T-helper 1 cell treated with Interleukin-12 subunit alpha and Interleukin-12 subunit beta and Interleukin-4 antibody, amounts not matched to agents 30 ng/mL and 1 ng/mL, for 36 hours (primary cell): Measurements from ENCODE around the gene PLEKHD1. TPM values are rescaled to one million over a fixed set of nuclear protein-coding genes. Genes with fewer than 3 reads are reported as not detected.

Experiments used
- intact Hi-C: fragments of 100-400 bp; cut with micrococcal nuclease; formaldehyde crosslinking; loops from one replicate; pipeline ENCODE4 v1.15.1; 2024
- total RNA-seq: library from RNA; stranded (reverse); gene quantifications from 2 replicates; pipeline ENCODE4 v1.2.3, GENCODE V29; 2022

PLEKHD1 gene
- total RNA-seq: 0.12 and 0.20 TPM in 2 replicates

DNA sequence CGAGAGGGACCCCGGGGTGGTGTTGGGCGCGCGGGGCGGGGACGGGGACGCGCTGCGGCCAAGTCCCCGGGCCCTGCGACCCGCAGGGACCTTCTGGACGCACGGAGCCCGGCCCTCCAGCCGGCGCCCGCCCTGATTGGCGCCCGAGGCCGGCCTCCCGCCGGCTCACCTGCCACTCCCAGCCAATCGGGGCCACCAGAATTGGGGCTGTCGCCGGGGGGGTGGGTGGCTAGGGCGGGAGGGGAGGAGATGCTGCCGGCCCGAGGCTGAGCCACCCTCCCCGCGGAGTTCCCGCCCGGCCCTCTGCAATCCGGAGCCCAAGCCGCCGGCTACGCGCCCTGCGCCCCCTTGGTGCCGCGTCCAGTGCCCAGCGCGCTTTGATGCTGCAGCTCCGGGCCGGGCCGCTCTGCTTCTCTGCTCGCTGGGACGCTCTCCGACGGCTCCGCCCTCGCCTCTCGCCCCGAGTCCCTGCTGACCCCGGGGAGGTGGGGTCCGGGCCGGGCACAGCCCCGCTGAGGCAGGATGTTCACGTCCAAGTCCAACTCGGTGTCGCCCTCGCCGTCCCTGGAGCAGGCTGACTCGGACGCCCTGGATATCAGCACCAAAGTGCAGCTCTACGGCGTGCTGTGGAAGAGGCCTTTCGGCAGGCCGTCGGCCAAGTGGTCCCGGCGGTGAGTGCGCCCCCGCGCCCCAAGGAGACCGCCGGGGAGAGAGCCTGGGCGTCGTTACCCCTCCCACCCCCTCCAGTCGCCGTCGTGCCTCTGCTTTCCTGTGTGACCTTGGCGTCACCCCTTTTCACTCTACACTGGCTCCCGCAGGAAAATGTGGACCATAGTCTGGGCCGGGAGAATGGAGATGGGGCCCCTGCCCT lies at the start of gene PLEKHD1:
Gene PLEKHD1, plus strand, starts transcription at position 285 of the 871 bp plus-strand sequence. Its CDS starts 238 bp downstream, at position 523.
- intact Hi-C loops: no loop called here

DNA sequence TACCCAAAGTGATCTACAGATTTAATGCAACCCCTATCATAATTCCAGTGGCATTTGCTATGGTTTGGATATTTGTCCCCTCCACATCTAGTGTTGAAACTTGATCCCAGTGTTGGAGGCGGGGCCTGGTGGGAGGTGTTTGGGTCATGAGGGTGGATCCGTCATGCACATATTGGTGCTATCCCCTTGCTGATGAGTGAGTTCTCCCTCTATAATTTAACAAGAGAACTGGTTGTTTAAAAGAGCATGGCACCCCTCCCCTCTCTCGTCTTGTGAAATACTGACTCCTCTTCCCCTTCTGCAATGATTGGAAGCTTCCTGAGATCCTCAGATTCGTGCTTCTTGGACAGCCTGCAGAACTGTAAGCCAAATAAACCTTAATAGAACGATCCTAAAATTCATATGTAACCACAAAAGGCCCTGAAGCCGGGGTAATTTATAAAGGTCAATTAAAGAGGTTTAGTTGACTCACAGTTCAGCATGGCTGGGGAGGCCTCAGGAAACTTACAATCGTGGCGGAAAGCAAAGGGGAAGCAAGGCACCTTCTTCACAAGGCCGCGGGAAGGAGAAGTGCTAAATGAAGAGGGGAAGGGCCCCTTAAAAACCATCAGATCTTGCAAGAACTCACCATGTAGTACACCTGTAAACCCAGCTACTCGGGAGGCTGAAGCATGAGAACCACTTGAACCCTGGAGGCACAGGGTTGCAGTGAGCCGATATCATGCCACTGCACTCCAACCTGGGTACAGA lies 44.8 kb upstream of the PLEKHD1 start:
- intact Hi-C loops: no loop called here

DNA sequence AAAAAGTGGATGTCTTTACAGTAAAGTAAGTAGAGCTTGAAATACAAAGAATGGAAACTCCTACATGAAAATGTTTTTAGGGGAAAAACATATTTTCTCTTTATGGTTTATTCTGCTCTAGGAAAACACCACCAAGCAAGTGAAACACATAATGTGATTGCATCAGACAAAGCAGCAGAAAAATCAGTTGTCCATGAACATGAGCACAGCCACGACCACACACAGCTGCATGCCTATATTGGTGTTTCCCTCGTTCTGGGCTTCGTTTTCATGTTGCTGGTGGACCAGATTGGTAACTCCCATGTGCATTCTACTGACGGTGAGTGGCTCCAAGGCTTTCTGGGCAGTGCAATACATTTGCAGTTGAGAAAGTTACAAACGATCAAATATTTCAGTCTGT lies 42.6 kb upstream of the PLEKHD1 start:
- intact Hi-C loops: no loop called here

DNA sequence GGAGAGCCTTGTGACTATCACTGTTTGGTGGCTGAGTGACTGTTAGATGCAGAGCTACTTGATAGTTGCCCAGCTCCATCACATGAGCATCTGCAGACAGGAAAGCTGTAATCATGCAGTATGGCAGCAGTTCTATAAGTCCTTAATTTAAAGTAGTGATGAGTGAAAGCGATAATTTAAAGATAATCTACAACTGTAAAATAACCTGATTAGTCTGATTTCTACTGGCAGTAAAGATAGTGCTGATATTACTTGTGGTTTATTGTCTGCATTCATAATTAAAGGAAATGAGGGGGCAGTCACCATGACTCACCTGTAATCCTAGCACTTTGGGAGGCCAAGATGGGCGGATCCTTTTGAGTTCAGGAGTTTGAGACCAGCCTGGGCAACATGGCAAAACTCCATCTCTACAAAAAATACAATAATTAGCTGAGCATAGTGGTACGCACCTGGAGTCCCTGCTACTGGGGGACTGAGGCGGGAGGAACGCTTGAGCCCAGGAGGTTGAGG lies 41.2 kb upstream of the PLEKHD1 start:
- intact Hi-C loops: no loop called here

DNA sequence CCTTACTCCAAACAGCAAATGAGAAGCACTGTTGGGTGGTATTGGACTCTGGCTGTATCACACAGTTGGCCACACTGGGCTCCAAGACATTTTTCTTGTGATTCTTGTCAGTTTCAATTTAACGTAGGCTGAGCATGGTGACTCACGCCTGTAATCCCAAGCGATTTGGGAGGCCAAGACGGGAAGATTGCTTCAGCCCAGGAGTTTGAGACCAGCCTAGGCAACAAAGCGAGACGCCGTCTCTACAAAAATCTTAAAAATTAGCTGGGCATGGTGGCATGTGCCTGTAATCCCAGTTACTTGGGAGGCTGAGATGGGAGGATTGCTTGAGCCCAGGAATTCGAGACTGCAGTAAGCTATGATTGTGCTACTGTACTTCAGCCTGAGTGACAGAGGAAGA lies 35.3 kb upstream of the PLEKHD1 start:
- intact Hi-C loops: no loop called here

DNA sequence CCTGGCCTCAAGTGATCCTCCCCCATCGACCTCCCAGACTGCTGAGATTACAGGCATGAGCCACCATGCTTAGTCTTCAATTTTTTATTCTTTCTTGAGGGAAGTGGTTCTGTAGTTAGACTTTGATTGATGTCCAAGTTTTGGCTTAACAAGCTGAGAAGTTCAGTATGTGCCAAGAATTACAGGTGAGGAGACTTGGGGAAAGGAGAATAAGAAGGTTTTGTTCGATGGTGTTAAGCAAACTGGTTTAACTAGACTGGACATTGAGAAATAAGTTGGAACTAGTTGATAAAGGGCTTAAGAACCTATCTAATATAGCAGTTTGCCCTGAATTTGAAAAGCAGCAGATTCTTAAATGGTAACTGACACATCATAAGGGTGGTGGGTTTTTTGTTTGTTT lies 32.6 kb upstream of the PLEKHD1 start:
- intact Hi-C loops: no loop called here

DNA sequence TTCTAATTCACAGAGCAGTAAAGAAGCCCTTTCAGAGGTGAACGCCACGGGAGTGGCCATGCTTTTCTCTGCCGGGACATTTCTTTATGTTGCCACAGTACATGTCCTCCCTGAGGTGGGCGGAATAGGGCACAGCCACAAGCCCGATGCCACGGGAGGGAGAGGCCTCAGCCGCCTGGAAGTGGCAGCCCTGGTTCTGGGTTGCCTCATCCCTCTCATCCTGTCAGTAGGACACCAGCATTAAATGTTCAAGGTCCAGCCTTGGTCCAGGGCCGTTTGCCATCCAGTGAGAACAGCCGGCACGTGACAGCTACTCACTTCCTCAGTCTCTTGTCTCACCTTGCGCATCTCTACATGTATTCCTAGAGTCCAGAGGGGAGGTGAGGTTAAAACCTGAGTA lies 26.2 kb upstream of the PLEKHD1 start:
- intact Hi-C loops: no loop called here

DNA sequence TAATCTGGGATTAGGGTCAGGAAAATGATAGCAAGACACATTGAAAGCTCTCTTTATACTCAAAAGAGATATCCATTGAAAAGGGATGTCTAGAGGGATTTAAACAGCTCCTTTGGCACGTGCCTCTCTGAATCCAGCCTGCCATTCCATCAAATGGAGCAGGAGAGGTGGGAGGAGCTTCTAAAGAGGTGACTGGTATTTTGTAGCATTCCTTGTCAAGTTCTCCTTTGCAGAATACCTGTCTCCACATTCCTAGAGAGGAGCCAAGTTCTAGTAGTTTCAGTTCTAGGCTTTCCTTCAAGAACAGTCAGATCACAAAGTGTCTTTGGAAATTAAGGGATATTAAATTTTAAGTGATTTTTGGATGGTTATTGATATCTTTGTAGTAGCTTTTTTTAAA lies 25.4 kb upstream of the PLEKHD1 start:
- intact Hi-C loops: no loop called here

DNA sequence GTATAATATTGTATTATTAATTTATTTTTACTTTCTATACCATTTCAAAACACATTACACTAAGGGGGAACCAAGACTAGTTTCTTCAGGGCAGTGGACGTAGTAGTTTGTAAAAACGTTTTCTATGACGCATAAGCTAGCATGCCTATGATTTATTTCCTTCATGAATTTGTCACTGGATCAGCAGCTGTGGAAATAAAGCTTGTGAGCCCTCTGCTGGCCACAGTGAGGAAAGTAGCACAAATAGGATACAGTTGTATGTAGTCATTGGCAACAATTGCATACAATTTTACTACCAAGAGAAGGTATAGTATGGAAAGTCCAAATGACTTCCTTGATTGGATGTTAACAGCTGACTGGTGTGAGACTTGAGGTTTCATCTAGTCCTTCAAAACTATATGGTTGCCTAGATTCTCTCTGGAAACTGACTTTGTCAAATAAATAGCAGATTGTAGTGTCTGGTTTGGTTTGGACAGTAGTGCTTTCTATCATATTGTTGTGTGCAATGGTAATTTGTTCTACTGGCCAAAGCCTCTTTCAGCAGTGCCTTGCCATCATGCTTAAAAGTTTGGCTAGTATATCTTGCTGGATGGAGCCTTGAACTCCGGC lies 24.3 kb upstream of the PLEKHD1 start:
- intact Hi-C loops: loop anchor here (1.0 kb wide), 6 partner anchors 62 to 597 kb away; partner anchors contain the start of genes ERH and SLC39A9

DNA sequence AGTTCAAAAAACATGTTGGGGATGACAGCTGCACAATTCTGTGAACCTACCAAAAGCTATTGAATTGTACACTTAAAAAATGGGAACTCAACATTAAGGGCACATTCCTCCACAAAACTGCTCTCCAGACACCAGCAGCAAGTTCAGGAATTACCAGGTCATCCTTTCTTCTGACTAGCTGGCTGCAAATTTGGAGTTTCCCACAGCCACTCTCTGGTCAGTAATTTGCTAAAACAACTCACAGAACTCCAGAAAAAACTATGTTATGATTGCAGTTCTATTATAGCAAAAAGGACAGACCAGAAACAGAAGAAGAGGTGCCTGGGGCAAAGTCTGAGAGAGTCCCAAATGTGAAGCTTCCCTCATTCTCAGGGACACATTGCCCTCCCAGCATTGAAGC lies 20.1 kb upstream of the PLEKHD1 start:
- intact Hi-C loops: no loop called here

DNA sequence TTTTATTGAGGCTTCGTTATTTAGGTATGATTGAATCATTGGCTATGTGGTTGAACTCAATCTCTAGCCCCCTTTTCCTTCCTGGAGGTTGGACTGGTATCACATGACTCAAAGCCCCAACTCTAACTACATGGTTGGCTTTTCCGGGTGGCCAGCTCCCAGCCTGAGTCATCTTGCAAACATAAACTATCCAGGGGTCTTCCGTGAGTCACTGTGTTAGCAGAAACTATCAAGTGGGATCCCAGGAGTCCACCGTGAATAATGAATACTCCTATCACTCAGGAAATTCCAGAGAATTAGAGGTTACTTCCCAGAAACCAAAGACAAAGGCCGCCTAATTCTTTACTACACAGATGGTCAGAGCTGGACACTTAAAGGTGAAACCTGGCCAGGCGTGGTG lies 19.7 kb upstream of the PLEKHD1 start:
- intact Hi-C loops: no loop called here

DNA sequence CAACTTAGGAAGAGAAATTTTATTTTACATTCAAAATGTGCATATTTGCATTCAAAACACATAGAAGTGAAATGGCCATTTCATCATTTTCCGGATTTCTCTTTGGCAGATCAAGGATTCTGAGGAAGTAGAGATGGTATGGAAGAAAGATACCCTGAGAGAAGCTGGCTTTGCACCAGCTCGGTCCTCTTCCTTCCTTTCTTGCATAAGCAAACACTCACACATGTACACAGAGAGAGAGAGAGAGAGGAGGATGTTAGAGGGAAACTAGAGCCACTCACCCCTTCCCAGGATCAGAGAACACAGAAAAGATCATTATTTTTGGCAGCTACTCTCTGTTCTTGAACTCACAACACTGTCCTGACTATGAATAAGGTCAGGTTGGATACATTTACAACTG lies 15.6 kb upstream of the PLEKHD1 start:
- intact Hi-C loops: no loop called here

DNA sequence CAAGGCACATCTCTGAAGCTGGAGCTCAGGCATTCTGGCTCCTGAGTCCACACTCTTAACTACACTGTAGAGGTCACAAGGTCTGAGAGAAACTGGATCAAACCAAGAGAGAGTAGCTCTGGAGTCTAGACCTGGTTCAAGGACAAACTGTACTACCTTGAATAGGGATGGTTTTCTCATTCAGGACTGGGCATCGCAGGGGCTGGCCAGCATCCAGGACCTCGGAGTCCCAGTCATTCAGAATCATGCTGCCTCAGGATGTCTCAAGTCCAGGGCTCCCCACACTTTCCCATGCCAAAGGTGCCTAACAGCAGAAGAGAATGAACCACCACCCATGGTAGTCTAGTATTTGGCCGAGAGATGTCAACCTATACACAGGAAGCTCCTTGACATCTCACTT lies 13.1 kb upstream of the PLEKHD1 start:
- intact Hi-C loops: no loop called here

DNA sequence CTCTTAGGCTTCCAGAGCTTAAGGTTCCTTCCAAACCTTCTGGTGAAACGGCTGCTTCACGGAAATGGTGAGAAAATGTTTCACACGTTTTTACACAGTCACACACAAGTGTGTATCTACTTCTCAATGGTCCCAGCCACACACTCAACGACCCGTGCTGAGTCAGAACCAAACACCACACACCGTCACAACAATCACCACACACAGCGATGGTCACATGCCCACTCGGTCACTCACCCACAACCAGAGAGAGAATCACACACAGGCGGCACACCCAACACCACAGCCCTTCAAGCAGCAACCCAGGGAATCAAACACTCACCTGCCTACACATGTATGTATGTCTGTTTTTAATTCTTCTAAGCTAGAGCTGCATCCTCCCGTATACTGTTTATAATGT lies 12.6 kb upstream of the PLEKHD1 start:
- intact Hi-C loops: no loop called here

DNA sequence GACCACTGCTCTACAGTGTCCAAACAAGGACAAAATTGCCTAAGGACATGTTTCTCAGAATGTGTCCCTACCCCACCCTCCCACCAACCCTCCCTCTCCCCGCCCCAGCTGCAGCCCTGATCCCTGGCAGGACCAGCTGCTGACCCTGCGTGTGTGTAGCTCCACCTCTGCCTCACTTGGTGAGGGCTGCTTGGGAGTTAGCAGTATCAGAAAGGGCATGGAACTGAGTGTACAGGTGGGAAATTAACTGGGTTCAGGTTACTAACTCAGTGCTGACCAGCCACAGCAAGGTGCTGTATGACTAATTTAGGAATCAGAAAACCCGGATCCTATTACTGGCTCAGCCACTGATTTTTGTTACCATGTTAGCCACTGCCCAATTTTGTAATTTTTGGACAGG lies 11.3 kb upstream of the PLEKHD1 start:
- intact Hi-C loops: no loop called here

DNA sequence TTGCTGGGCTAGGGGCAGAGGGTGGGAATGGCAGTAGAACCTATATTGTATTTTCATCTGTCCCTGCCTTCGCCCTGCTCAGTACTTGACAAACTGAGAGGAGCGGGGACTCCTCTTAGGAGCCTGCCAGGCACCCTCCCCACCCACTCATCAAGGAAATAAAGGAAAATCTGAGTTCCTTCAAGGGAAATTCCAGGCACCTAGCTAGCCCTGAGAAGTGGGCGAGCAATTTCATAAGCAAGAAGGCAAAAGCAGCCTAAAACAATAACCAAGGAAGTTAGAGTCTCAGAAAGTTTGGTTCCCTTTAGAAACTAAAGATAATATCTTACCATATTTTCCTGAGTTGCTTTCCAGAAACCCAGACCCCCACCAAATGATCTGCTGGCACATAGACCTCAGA lies 10.6 kb upstream of the PLEKHD1 start:
- intact Hi-C loops: no loop called here

DNA sequence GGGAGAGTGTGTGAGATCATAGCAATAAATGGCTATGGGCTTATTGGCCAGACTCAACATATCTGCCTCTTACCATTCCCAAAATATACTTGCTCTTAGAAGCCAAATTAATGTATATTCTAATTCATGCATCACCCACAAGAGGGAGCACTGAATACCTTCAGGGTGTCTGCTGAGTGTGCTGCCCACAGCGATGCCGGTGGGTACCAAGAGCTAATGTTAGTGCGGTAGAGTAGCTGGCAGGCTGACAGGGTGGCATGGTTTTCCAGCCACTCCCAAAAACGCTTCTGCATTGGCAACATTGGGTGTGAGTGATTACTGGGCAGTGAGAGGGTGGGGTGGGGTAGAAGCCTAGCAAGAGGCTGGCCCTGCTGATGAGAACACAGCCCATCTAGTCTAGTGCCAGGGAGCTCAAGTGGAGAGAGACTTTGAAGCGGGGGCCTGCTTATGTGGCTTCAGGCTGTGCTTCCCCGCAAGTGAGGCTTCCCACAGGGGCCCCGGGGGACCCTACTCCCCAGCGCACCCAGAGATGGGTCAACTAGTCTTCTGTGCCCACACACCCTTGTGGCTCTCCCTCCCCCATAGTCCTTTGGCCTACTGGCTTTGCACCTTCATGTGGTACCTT lies 9.2 kb upstream of the PLEKHD1 start:
- intact Hi-C loops: loop anchor here (5.0 kb wide), 1 partner anchor 97 kb away; the partner anchor contains the start of gene CCDC177

DNA sequence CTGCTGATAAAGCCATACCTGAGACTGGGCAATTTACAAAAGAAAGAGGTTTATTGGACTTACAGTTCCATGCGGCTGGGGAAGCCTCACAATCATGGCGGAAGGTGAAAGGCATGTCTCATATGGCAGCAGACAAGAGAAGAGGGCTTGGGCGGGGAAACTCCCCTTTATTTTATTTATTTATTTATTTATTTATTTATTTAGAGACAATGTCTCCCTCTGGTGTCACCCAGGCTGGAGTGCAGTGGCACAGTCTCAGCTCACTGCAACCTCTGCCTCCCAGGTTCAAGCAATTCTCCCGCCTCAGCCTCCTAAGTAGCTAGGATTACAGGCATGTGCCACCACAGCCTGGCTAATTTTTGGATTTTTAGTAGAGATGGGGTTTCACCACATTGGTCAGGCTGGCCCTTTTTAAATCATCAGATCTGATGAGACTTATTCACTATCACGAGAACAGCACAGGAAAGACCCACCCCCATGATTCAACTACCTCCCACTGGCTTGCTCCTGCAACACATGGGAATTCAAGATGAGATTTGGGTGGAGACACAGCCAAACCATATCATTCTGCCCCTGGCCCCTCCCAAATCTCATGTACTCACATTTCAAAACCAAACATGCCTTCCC lies 7.6 kb upstream of the PLEKHD1 start:
- intact Hi-C loops: loop anchor here (5.0 kb wide), 1 partner anchor 95 kb away; the partner anchor contains the start of gene CCDC177

DNA sequence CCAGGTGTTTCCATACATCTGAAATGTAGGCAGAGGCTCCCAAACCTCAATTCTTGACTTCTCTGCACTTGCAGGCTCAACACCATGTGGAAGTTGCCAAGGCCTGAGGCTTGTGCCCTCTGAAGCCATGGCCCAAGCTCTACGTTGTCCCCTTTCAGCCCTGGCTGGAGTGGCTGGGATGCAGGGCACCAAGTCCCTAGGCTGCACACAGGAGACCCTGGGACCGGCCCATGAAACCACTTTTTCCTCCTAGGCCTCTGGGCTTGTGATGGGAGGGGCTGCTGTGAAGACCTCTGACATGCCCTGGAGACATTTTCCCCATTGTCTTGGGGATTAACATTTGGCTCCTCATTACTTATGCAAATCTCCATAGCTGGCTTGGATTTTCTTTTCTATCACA lies 6.5 kb upstream of the PLEKHD1 start:
- intact Hi-C loops: loop anchor here (5.0 kb wide), 1 partner anchor 94 kb away; the partner anchor contains the start of gene CCDC177

DNA sequence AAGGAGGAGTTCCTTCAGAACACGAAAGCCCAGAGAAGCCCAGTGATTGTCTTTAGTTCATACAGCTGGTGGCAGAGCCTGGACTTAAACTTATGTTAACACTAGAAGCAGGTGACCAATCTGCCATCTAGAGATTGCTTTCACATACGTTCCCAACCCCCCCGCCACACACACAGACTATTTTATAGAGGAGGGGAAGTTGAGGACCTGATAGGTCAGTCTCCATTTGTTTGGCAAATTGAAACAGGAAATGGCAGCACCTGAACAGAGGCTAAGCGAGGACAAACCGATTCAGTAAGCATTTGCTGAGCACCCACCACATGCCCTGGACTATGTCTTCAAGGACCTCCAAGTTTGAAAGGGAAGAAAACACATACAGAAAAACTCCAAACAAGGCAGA lies 4.8 kb upstream of the PLEKHD1 start:
- intact Hi-C loops: loop anchor here (5.0 kb wide), 1 partner anchor 93 kb away; the partner anchor contains the start of gene CCDC177

DNA sequence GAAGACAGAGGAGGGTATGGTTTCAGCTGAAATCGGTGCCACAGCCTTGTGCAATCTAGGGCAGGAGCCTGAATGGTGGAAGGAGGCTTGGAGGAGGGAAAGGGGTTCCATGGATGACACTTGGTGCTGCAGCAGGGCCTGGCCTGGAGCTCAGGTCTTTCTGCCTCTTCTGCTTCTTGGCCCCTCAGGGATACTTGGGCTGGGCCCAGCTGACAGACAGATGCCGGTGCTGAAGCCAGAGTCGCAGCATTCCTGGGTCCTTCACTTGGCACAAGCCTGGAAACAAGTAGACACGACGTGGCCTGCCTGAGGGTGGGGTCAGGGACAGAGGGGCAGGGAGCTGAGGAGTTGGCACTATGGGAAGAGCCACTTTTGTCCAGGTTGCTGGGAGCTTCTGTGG lies 4.4 kb upstream of the PLEKHD1 start:
- intact Hi-C loops: no loop called here
